PC-3 (cell line): ENCODE results near the gene TGFA. TPM values are rescaled to one million over a fixed set of nuclear protein-coding genes. Genes with fewer than 3 reads are reported as not detected.

Source experiments
- ATAC-seq: fragments of 200-7000 bp; cut with Tn5 transposase; 2 replicates; pipeline ENCODE4 v1.9.1; 2020; ENCODE audit warnings: mild to moderate bottlenecking, moderate library complexity
- BruUV-seq: library from RNA; stranded (reverse); fragments of 400-500 nt; replicated peaks from 2 replicates; lab custom pipeline; 2021; lab: Mats Ljungman, UMichigan
- CTCF ChIA-PET: fragments of 300-600 bp; sonication (Branson Sonifier 250); formaldehyde crosslinking; loops from one replicate; lab custom pipeline; 2022; ENCODE audit warnings: antibody characterized with exemption; lab: Charles Lee
- POLR2A ChIA-PET: fragments of 300-600 bp; sonication (Branson Sonifier 250); formaldehyde crosslinking; loops from one replicate; lab custom pipeline; 2022; ENCODE audit warnings: antibody characterized with exemption; ENCODE audit not compliant: unreplicated experiment; lab: Charles Lee
- DNase-seq: peaks from one replicate; pipeline ENCODE4 v3.0.0-alpha.2; 2015
- H2AFZ ChIP-seq: fragments of 300-600 bp; sonication (generic); 2 replicates; pipeline ENCODE4 v1.6.0; 2016; ENCODE audit warnings: antibody characterized with exemption, low read length
- H3F3A ChIP-seq: fragments of 300-600 bp; sonication (generic); one replicate; pipeline ENCODE4 v1.6.0; 2017; ENCODE audit warnings: antibody characterized with exemption, low read length, control low read depth, mild to moderate bottlenecking; ENCODE audit not compliant: unreplicated experiment
- H3K27ac ChIP-seq: fragments of 300-600 bp; sonication (generic); 2 replicates; pipeline ENCODE4 v1.5.1; 2016; ENCODE audit warnings: mild to moderate bottlenecking, low read length
- H3K27me3 ChIP-seq: fragments of 300-600 bp; sonication (generic); 2 replicates; pipeline ENCODE4 v1.6.1; 2016; ENCODE audit warnings: low read length, mixed read lengths
- H3K36me3 ChIP-seq: fragments of 300-600 bp; sonication (generic); 2 replicates; pipeline ENCODE4 v1.6.1; 2016; ENCODE audit warnings: low read depth, mixed run types, low read length, mixed read lengths
- H3K4me1 ChIP-seq: fragments of 300-600 bp; sonication (generic); 2 replicates; pipeline ENCODE4 v1.5.1; 2016; ENCODE audit warnings: low read length; ENCODE audit not compliant: insufficient read depth
- H3K4me2 ChIP-seq: fragments of 300-600 bp; sonication (generic); 2 replicates; pipeline ENCODE4 v1.6.0; 2016; ENCODE audit warnings: low read length
- H3K4me3 ChIP-seq: fragments of 300-600 bp; sonication (generic); 2 replicates; pipeline ENCODE4 v1.5.1; 2016; ENCODE audit warnings: mild to moderate bottlenecking, low read length, mixed read lengths
- H3K79me2 ChIP-seq: fragments of 300-600 bp; sonication (generic); 2 replicates; pipeline ENCODE4 v1.6.1; 2017; ENCODE audit warnings: low read length, mixed read lengths
- H3K9ac ChIP-seq: fragments of 300-600 bp; sonication (generic); 2 replicates; pipeline ENCODE4 v1.6.0; 2016; ENCODE audit warnings: mild to moderate bottlenecking, low read length
- H3K9me2 ChIP-seq: fragments of 300-600 bp; sonication (generic); replicated peaks from 2 replicates; pipeline ENCODE4 v1.6.1; 2016; ENCODE audit warnings: mixed run types, low read length, mixed read lengths
- H3K9me3 ChIP-seq: fragments of 300-600 bp; sonication (generic); 2 replicates; pipeline ENCODE4 v1.6.1; 2016; ENCODE audit warnings: low read length, mixed read lengths
- H4K20me1 ChIP-seq: fragments of 300-600 bp; sonication (generic); 2 replicates; pipeline ENCODE4 v1.6.1; 2016; ENCODE audit warnings: low read length, mixed read lengths
- EZH2 ChIP-seq: fragments of 300-600 bp; sonication (generic); IDR thresholded peaks from one replicate; pipeline ENCODE4 v1.6.1; 2017; ENCODE audit warnings: antibody characterized with exemption, mild to moderate bottlenecking, low read length; ENCODE audit not compliant: unreplicated experiment
- EZH2phosphoT487 ChIP-seq: fragments of 300-600 bp; sonication (generic); IDR thresholded peaks from 2 replicates; pipeline ENCODE4 v1.6.1; 2018; ENCODE audit warnings: mild to moderate bottlenecking, antibody characterized with exemption, low read length, borderline replicate concordance
- intact Hi-C: fragments of 100-400 bp; cut with micrococcal nuclease; formaldehyde crosslinking; loops from 2 replicates; pipeline ENCODE4 v1.9.0; 2023
- total RNA-seq: library from RNA; depleted of rRNA; stranded (reverse); fragments of >200 nt; gene quantifications from 2 replicates; pipeline ENCODE4 v1.2.3, GENCODE V29; 2014
- TF ChIP-seq, protein P1 (sequence below): fragments of 300-600 bp; sonication (generic); conservative IDR thresholded peaks from 2 replicates; pipeline ENCODE4 v1.5.1; 2017; ENCODE audit warnings: antibody characterized with exemption, low read depth, mild to moderate bottlenecking, low read length

The TGFA gene
- total RNA-seq, 1 experiment from 2014 or later = 45.0 TPM

DNA sequence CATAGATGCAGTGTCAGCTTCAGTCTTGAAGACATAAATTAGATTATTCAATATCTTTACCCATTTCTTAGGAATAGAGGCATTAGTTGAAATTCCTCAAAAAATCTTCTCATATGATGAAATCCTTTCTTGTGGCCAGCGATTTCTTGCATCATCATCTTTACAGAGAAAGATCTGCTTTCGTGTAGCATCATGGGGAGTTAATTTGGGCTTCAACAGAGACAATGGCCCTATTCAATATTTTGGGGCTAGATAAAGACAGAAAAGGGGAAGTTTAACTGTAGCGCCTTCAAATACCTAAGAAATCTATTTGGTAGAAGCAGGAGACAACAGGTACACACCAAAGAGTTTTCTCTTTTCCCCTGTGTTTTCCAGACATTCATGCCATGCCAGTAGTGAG, 73.8 kb downstream of the TGFA start:
- DNase-seq = no peak
- no peak for ATAC-seq
- no peak overlapping the region for H3K27ac ChIP-seq
- H3K36me3 ChIP-seq = no peaks in the 10 kb centered on the region
- no TSS peak for BruUV-seq
- TF ChIP-seq EZH2 (no peak), EZH2phosphoT487 (no peak)
- TF ChIP-seq, protein P1, sequence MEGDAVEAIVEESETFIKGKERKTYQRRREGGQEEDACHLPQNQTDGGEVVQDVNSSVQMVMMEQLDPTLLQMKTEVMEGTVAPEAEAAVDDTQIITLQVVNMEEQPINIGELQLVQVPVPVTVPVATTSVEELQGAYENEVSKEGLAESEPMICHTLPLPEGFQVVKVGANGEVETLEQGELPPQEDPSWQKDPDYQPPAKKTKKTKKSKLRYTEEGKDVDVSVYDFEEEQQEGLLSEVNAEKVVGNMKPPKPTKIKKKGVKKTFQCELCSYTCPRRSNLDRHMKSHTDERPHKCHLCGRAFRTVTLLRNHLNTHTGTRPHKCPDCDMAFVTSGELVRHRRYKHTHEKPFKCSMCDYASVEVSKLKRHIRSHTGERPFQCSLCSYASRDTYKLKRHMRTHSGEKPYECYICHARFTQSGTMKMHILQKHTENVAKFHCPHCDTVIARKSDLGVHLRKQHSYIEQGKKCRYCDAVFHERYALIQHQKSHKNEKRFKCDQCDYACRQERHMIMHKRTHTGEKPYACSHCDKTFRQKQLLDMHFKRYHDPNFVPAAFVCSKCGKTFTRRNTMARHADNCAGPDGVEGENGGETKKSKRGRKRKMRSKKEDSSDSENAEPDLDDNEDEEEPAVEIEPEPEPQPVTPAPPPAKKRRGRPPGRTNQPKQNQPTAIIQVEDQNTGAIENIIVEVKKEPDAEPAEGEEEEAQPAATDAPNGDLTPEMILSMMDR = no peak
- ChIA-PET POLR2A (no interaction called here), CTCF (no interaction called here)
- H3K4me2 ChIP-seq = no peak overlapping the region
- no peaks in the 10 kb centered on the region for H4K20me1 ChIP-seq
- H3K4me1 ChIP-seq = peaks cover 24% of the 10 kb centered on the region
- no peaks in the 10 kb centered on the region for H3F3A ChIP-seq
- no peaks in the 10 kb centered on the region for H3K9me2 ChIP-seq
- no peaks in the 10 kb centered on the region for H3K9me3 ChIP-seq
- intact Hi-C loops = loop anchor here (5.0 kb wide), 1 partner anchor 138 kb away; no protein-coding TSS in a partner anchor
- no peak overlapping the region for H3K9ac ChIP-seq
- H3K79me2 ChIP-seq = 0 out of 2 replicates have a peak, but pooled peaks cover 6% of the 10 kb centered on the region
- H3K4me3 ChIP-seq = no peak overlapping the region
- H3K27me3 ChIP-seq = no peaks in the 10 kb centered on the region
- H2AFZ ChIP-seq = no peak overlapping the region

DNA sequence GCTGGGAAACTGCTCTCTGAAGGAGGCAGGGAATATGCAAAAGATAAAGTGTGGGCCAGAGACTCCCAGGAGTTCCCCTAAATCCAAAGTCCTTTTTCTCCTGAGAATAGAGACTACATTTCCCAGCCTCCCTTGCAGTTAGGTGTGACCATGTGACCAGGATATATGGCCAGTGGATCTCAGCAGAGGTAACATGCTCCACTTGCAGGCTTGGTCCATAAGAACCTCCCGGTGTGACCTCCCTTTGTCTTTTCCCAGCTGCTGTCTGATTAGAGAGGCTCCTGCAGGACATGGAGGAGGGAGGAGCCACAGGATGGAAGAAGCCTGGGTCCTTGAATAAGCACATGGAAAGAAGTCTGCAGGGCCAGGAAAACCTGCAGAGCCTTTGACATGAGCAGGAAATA, 76.2 kb downstream of the TGFA start:
- H3K27me3 ChIP-seq = no peaks in the 10 kb centered on the region
- no peak for TF ChIP-seq EZH2
- TF ChIP-seq, protein P1 = no peak
- TF ChIP-seq EZH2phosphoT487 = no peak
- no peak overlapping the region for H2AFZ ChIP-seq
- CTCF ChIA-PET = no interaction called here
- no peak overlapping the region for H3K9ac ChIP-seq
- POLR2A ChIA-PET = no interaction called here
- no peaks in the 10 kb centered on the region for H3K79me2 ChIP-seq
- intact Hi-C loops = no loop called here
- BruUV-seq = no TSS peak
- H3K9me2 ChIP-seq = no peaks in the 10 kb centered on the region
- ATAC-seq (no peak), DNase-seq (no peak)
- no peak overlapping the region for H3K27ac ChIP-seq
- no peak overlapping the region for H3K4me3 ChIP-seq
- H3K4me1 ChIP-seq = no peaks in the 10 kb centered on the region
- no peaks in the 10 kb centered on the region for H4K20me1 ChIP-seq
- no peak overlapping the region for H3K4me2 ChIP-seq
- H3K36me3 ChIP-seq = no peaks in the 10 kb centered on the region
- H3F3A ChIP-seq = no peaks in the 10 kb centered on the region
- no peaks in the 10 kb centered on the region for H3K9me3 ChIP-seq

DNA sequence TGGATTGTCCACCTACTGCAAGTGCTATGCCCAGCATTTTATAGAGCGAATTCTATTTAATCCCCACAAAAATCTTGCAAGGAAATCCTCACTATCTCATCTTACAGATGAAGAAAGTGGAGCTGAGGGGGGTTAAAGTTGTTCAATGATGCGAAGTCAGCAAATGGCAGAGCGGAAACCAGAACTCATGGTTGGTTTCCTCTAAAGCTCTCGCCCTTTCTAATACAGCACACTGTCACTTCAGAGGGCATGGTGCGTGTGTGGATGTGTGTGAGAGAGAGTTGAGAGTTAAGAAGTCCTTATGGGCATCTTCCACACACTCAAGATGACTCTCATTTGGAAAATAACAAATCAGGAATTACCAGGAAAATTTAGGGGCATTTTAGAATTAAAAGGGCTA, 78.4 kb downstream of the TGFA start:
- H3K4me3 ChIP-seq = no peak overlapping the region
- TF ChIP-seq, protein P1 = no peak
- TF ChIP-seq EZH2phosphoT487 = no peak
- no peak for TF ChIP-seq EZH2
- no peaks in the 10 kb centered on the region for H3K36me3 ChIP-seq
- no peaks in the 10 kb centered on the region for H3F3A ChIP-seq
- no peak overlapping the region for H2AFZ ChIP-seq
- no peaks in the 10 kb centered on the region for H3K9me3 ChIP-seq
- intact Hi-C loops = no loop called here
- H3K27me3 ChIP-seq = no peaks in the 10 kb centered on the region
- H3K4me2 ChIP-seq = no peak overlapping the region
- POLR2A ChIA-PET = no interaction called here
- H3K27ac ChIP-seq = no peak overlapping the region
- H3K79me2 ChIP-seq = peaks cover 4% of the 10 kb centered on the region; the same call in 1 of the 2 replicates
- DNase-seq (no peak), ATAC-seq (no peak)
- CTCF ChIA-PET = no interaction called here
- no TSS peak for BruUV-seq
- H3K9ac ChIP-seq = no peak overlapping the region
- no peaks in the 10 kb centered on the region for H4K20me1 ChIP-seq
- no peaks in the 10 kb centered on the region for H3K9me2 ChIP-seq
- peaks cover 9% of the 10 kb centered on the region for H3K4me1 ChIP-seq
